DOHH2 (cell line): ENCODE measurements around the gene ASPM.

Experiments
- H3F3A ChIP-seq: fragments of 200-600 bp; sonication (generic), shearing (Covaris generic); 2 replicates; pipeline ENCODE4 v1.6.0; 2016; ENCODE audit warnings: antibody characterized with exemption, mild to moderate bottlenecking; ENCODE audit not compliant: control insufficient read depth, insufficient read depth
- H3K27ac ChIP-seq: fragments of 200-600 bp; sonication (generic); 2 replicates; pipeline ENCODE4 v1.5.1; 2014; ENCODE audit warnings: low read depth, mild to moderate bottlenecking, low read length, moderate library complexity
- H3K27me3 ChIP-seq: fragments of 200-600 bp; sonication (generic); 2 replicates; pipeline ENCODE4 v1.6.1; 2014; ENCODE audit warnings: mild to moderate bottlenecking, low read length, mixed read lengths; ENCODE audit not compliant: control insufficient read depth
- H3K36me3 ChIP-seq: fragments of 200-600 bp; sonication (generic); 2 replicates; pipeline ENCODE4 v1.6.1; 2014; ENCODE audit warnings: mild to moderate bottlenecking, low read length, moderate library complexity, mixed read lengths; ENCODE audit not compliant: control insufficient read depth
- H3K4me1 ChIP-seq: fragments of 200-600 bp; sonication (generic); 2 replicates; pipeline ENCODE4 v1.6.1; 2014; ENCODE audit warnings: mild to moderate bottlenecking, low read length, mixed read lengths; ENCODE audit not compliant: control insufficient read depth
- H3K4me2 ChIP-seq: fragments of 200-600 bp; sonication (generic); 2 replicates; pipeline ENCODE4 v1.6.0; 2014; ENCODE audit warnings: mild to moderate bottlenecking, low read length, moderate library complexity
- H3K4me3 ChIP-seq: fragments of 200-600 bp; sonication (generic); 2 replicates; pipeline ENCODE4 v1.5.1; 2014; ENCODE audit warnings: mild to moderate bottlenecking, low read length, mixed read lengths
- H3K79me2 ChIP-seq: fragments of 200-600 bp; sonication (generic); 2 replicates; pipeline ENCODE4 v1.6.1; 2014; ENCODE audit warnings: mild to moderate bottlenecking, low read length, mixed read lengths; ENCODE audit not compliant: control insufficient read depth
- H3K9me2 ChIP-seq: fragments of 200-600 bp; sonication (generic); replicated peaks from 2 replicates; pipeline ENCODE4 v1.6.1; 2014; ENCODE audit warnings: mild to moderate bottlenecking, low read length, mixed read lengths; ENCODE audit not compliant: control insufficient read depth
- H3K9me3 ChIP-seq: fragments of 200-600 bp; sonication (generic); 2 replicates; pipeline ENCODE4 v1.6.1; 2014; ENCODE audit warnings: antibody characterized with exemption, low read length, mixed read lengths; ENCODE audit not compliant: control insufficient read depth, insufficient read depth
- H4K20me1 ChIP-seq: fragments of 200-600 bp; sonication (generic); 2 replicates; pipeline ENCODE4 v1.6.0; 2014; ENCODE audit warnings: low read depth, mild to moderate bottlenecking, antibody characterized with exemption, low read length, moderate library complexity; ENCODE audit not compliant: control insufficient read depth, insufficient read depth
- EZH2phosphoT487 ChIP-seq: fragments of 200-600 bp; sonication (generic); IDR thresholded peaks from 2 replicates; pipeline ENCODE4 v1.6.1; 2017; ENCODE audit warnings: borderline replicate concordance, mild to moderate bottlenecking, antibody characterized with exemption, low read length, moderate library complexity, mixed read lengths
- TF ChIP-seq, protein P1 (sequence below): fragments of 200-600 bp; sonication (generic); IDR thresholded peaks from one replicate; pipeline ENCODE4 v1.5.1; 2014; ENCODE audit warnings: antibody characterized with exemption, mild to moderate bottlenecking, low read depth, low read length; ENCODE audit not compliant: poor library complexity, severe bottlenecking

Gene ASPM

DNA sequence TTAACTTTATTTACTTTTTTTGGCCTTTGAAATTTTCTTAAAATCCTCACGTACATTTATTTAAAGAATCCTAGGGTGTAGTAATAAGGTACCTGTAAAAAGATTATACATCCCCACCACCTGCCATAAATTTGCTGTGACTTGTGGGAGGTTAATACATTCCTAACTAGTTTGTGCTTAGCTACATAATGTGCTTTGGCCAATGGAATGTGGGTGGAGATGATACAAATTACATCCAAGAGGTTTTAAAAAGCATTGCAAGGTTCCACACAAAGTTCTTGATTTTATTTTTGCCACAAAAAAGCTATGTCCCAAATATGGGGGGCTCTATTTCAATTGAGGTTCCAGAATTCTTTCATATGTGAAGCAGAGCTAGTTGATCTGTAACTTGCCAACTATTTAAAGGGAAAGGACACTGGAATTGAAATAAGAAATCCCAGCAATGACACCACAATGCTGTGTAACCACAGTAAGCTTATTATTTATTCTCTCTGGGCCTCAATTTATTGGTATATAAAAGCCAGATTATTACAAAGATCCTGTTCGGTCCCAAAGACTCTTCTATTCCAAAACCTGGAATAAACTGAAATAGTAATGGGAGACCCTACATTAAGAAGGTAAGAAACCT is 15.7 kb downstream of the ASPM start:
- H3K4me1 ChIP-seq = no peaks in the 10 kb centered on the region
- no peak overlapping the region for H3K27ac ChIP-seq
- TF ChIP-seq, protein P1, sequence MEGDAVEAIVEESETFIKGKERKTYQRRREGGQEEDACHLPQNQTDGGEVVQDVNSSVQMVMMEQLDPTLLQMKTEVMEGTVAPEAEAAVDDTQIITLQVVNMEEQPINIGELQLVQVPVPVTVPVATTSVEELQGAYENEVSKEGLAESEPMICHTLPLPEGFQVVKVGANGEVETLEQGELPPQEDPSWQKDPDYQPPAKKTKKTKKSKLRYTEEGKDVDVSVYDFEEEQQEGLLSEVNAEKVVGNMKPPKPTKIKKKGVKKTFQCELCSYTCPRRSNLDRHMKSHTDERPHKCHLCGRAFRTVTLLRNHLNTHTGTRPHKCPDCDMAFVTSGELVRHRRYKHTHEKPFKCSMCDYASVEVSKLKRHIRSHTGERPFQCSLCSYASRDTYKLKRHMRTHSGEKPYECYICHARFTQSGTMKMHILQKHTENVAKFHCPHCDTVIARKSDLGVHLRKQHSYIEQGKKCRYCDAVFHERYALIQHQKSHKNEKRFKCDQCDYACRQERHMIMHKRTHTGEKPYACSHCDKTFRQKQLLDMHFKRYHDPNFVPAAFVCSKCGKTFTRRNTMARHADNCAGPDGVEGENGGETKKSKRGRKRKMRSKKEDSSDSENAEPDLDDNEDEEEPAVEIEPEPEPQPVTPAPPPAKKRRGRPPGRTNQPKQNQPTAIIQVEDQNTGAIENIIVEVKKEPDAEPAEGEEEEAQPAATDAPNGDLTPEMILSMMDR = no peak
- TF ChIP-seq EZH2phosphoT487 = no peak
- no peaks in the 10 kb centered on the region for H4K20me1 ChIP-seq
- H3K9me3 ChIP-seq = no peaks in the 10 kb centered on the region
- H3K9me2 ChIP-seq = no peaks in the 10 kb centered on the region
- H3K4me2 ChIP-seq = no peak overlapping the region
- no peaks in the 10 kb centered on the region for H3F3A ChIP-seq
- H3K36me3 ChIP-seq = peaks cover 81% of the 10 kb centered on the region
- no peak overlapping the region for H3K4me3 ChIP-seq
- no peaks in the 10 kb centered on the region for H3K27me3 ChIP-seq
- 0 out of 2 replicates have a peak, but pooled peaks cover 3% of the 10 kb centered on the region for H3K79me2 ChIP-seq

DNA sequence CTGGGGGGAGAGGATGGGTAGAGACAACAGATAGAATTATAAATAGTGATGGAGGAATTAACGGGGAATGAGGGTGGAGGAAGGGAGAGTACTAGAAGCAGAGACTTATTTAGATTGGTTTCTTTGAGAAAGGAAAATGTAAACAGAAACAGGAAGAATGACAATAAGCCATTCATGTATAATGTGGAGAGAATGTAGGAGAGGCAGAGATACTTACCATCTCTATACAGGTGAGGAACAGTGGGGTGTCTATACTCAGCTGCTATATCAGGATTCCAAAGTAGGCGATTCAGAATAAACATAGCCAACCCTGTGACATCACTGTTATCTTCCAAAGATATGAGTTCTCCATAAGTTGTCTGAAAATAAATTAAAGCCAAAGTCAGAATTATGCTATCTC is 16.8 kb downstream of the ASPM start:
- H4K20me1 ChIP-seq = no peaks in the 10 kb centered on the region
- H3K4me1 ChIP-seq = no peaks in the 10 kb centered on the region
- no peak overlapping the region for H3K4me2 ChIP-seq
- H3K36me3 ChIP-seq = peaks cover 82% of the 10 kb centered on the region
- TF ChIP-seq, protein P1 = no peak
- TF ChIP-seq EZH2phosphoT487 = no peak
- no peak overlapping the region for H3K27ac ChIP-seq
- no peaks in the 10 kb centered on the region for H3K9me3 ChIP-seq
- H3F3A ChIP-seq = no peaks in the 10 kb centered on the region
- H3K27me3 ChIP-seq = no peaks in the 10 kb centered on the region
- H3K4me3 ChIP-seq = no peak overlapping the region
- H3K79me2 ChIP-seq = no peaks in the 10 kb centered on the region
- H3K9me2 ChIP-seq = no peaks in the 10 kb centered on the region

DNA sequence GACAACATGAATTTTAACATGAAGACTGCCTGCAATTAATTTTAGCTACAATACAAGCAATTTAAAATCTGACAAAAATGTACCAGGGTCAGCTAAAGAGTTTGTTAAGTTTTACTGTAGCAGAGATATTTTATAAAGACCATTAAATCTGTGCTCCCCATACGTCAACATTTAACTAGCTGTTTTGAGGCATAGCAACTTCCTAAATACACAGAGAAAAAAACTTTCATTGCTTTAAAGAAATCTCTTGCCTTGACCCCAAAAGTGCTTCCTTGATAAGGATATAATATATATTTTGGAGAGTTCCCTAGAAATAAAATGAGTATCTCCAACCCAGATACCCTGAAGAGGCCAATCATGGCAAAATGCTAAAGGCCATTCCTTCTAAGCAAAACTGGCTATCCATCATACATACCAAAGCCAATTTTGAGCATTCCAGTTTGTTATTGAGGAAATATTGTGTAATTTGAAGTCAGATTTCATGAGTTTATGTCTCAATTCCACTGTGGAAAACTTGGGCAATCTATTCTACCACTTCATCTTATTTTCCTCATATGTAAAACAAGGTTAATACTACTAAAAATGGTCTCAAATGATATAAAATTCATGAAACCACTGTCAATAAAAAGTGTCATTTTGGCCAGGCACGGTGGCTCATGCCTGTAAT is 19.1 kb downstream of the ASPM start:
- Histone ChIP-seq H3F3A (no peaks in the 10 kb centered on the region), H3K4me2 (no peak overlapping the region), H3K4me3 (no peak overlapping the region), H3K9me3 (no peaks in the 10 kb centered on the region), H3K9me2 (no peaks in the 10 kb centered on the region), H3K27ac (no peak overlapping the region), H4K20me1 (no peaks in the 10 kb centered on the region), H3K4me1 (no peaks in the 10 kb centered on the region), H3K27me3 (no peaks in the 10 kb centered on the region), H3K79me2 (no peaks in the 10 kb centered on the region), H3K36me3 (peaks cover 88% of the 10 kb centered on the region)
- TF ChIP-seq, protein P1 = no peak
- TF ChIP-seq EZH2phosphoT487 = no peak
